ENCODE results near the gene SPAG4.

The SPAG4 gene

GRCh38 chr20:35643045-35643444 lies 27.4 kb downstream of the SPAG4 start:
- H3K9ac ChIP-seq (ENCODE audit: low read depth, low read length, poor library complexity) = no peak overlapping the region

GRCh38 chr20:35644806-35645205 lies 29.2 kb downstream of the SPAG4 start:
- H2BK12ac ChIP-seq (ENCODE audit: low read length) = no peak overlapping the region
- no peak overlapping the region for H4K8ac ChIP-seq (ENCODE audit: low read depth, low read length)
- peaks cover 0 to 2% of the 10 kb centered on the region in 2 donors for H3K4me1 ChIP-seq (ENCODE audit: control insufficient read depth in 2 of 2, insufficient read depth in 1 of 2, low read depth in 1 of 2, low read length in 2 of 2)
- no peak overlapping the region for H2BK120ac ChIP-seq (ENCODE audit: low read depth, low read length)
- H3K36me3 ChIP-seq (replicated peaks in 1 of 2; ENCODE audit: control insufficient read depth in 2 of 2, insufficient read depth in 2 of 2, low read length in 2 of 2) = peaks cover 0 to 48% of the 10 kb centered on the region in 2 donors
- no peak for DNase-seq (ENCODE audit: low spot score)
- H3K23ac ChIP-seq (ENCODE audit: low read depth, low read length, poor library complexity) = no peak overlapping the region
- WGBS, 2 donors (ENCODE audit: extremely low coverage in 2 of 2, insufficient read length in 2 of 2, insufficient replicate concordance in 1 of 2) = no CpG with 5 or more reads among the region's 2 CpGs
- no peak overlapping the region for H2AK5ac ChIP-seq (ENCODE audit: low read depth, low read length)
- no peak overlapping the region for H3K27ac ChIP-seq (replicated peaks; ENCODE audit: low read length)
- H3K9me3 ChIP-seq (replicated peaks in 1 of 2; ENCODE audit: control insufficient read depth in 2 of 2, insufficient read depth in 1 of 2, low read depth in 1 of 2, low read length in 2 of 2) = no peaks in the 10 kb centered on the region
- H3K18ac ChIP-seq (ENCODE audit: low read length) = no peak overlapping the region
- H2AFZ ChIP-seq (ENCODE audit: low read length) = no peak overlapping the region
- no peak overlapping the region for H3K14ac ChIP-seq (ENCODE audit: low read length)
- peaks cover 3% of the 10 kb centered on the region for H3K79me1 ChIP-seq (ENCODE audit: low read depth, low read length)
- H2BK15ac ChIP-seq (ENCODE audit: low read length) = no peak overlapping the region
- no peak overlapping the region for H3K4me3 ChIP-seq (ENCODE audit: low read length in 2 of 2)
- H3K4ac ChIP-seq (ENCODE audit: low read length) = no peak overlapping the region
- H4K91ac ChIP-seq (ENCODE audit: low read depth, low read length, poor library complexity) = no peak overlapping the region
- H2BK5ac ChIP-seq (ENCODE audit: low read length) = no peak overlapping the region
- no peaks in the 10 kb centered on the region for H3K27me3 ChIP-seq (ENCODE audit: control insufficient read depth in 3 of 3, insufficient read depth in 3 of 3, low read depth in 1 of 3, low read length in 3 of 3)
- no peak overlapping the region for H3K9ac ChIP-seq (ENCODE audit: low read depth, low read length, poor library complexity)
- no peak overlapping the region for H3K4me2 ChIP-seq (ENCODE audit: insufficient read depth, low read length, poor library complexity, severe bottlenecking)

More at GRCh38 chr20:35643045-35643444, 27.4 kb downstream of the SPAG4 start:
- no CpG with 5 or more reads among the region's 7 CpGs for WGBS, 2 donors (ENCODE audit: extremely low coverage in 2 of 2, insufficient read length in 2 of 2, insufficient replicate concordance in 1 of 2)
- no peak overlapping the region for H3K27ac ChIP-seq (replicated peaks; ENCODE audit: low read length)
- H3K18ac ChIP-seq (ENCODE audit: low read length) = no peak overlapping the region
- no peak overlapping the region for H2AFZ ChIP-seq (ENCODE audit: low read length)
- no peak overlapping the region for H3K23ac ChIP-seq (ENCODE audit: low read depth, low read length, poor library complexity)
- H2BK120ac ChIP-seq (ENCODE audit: low read depth, low read length) = no peak overlapping the region
- peaks cover 0 to 2% of the 10 kb centered on the region in 2 donors for H3K4me1 ChIP-seq (ENCODE audit: control insufficient read depth in 2 of 2, insufficient read depth in 1 of 2, low read depth in 1 of 2, low read length in 2 of 2)
- H3K4me2 ChIP-seq (ENCODE audit: insufficient read depth, low read length, poor library complexity, severe bottlenecking) = no peak overlapping the region
- H4K8ac ChIP-seq (ENCODE audit: low read depth, low read length) = no peak overlapping the region
- no peak overlapping the region for H3K4ac ChIP-seq (ENCODE audit: low read length)
- DNase-seq (ENCODE audit: low spot score) = no peak
- no peak overlapping the region for H3K4me3 ChIP-seq (ENCODE audit: low read length in 2 of 2)
- peaks cover 3% of the 10 kb centered on the region for H3K79me1 ChIP-seq (ENCODE audit: low read depth, low read length)
- H3K14ac ChIP-seq (ENCODE audit: low read length) = no peak overlapping the region
- no peaks in the 10 kb centered on the region for H3K27me3 ChIP-seq (ENCODE audit: control insufficient read depth in 3 of 3, insufficient read depth in 3 of 3, low read depth in 1 of 3, low read length in 3 of 3)
- no peak overlapping the region for H4K91ac ChIP-seq (ENCODE audit: low read depth, low read length, poor library complexity)
- H2AK5ac ChIP-seq (ENCODE audit: low read depth, low read length) = no peak overlapping the region
- H3K36me3 ChIP-seq (replicated peaks in 1 of 2; ENCODE audit: control insufficient read depth in 2 of 2, insufficient read depth in 2 of 2, low read length in 2 of 2) = peaks cover 0 to 31% of the 10 kb centered on the region in 2 donors
- no peak overlapping the region for H2BK15ac ChIP-seq (ENCODE audit: low read length)
- H2BK12ac ChIP-seq (ENCODE audit: low read length) = no peak overlapping the region
- H2BK5ac ChIP-seq (ENCODE audit: low read length) = no peak overlapping the region
- H3K9me3 ChIP-seq (replicated peaks in 1 of 2; ENCODE audit: control insufficient read depth in 2 of 2, insufficient read depth in 1 of 2, low read depth in 1 of 2, low read length in 2 of 2) = no peaks in the 10 kb centered on the region

GRCh38 chr20:35648836-35649235 lies 33.2 kb downstream of the SPAG4 start:
- H2BK15ac ChIP-seq (ENCODE audit: low read length) = no peak overlapping the region
- peaks cover 7% of the 10 kb centered on the region for H3K79me1 ChIP-seq (ENCODE audit: low read depth, low read length)
- H3K4me2 ChIP-seq (ENCODE audit: insufficient read depth, low read length, poor library complexity, severe bottlenecking) = no peak overlapping the region
- no peaks in the 10 kb centered on the region for H3K4me1 ChIP-seq (ENCODE audit: control insufficient read depth in 2 of 2, insufficient read depth in 1 of 2, low read depth in 1 of 2, low read length in 2 of 2)
- no peak overlapping the region for H2BK12ac ChIP-seq (ENCODE audit: low read length)
- H3K4me3 ChIP-seq (ENCODE audit: low read length in 2 of 2) = no peak overlapping the region
- H2AK5ac ChIP-seq (ENCODE audit: low read depth, low read length) = no peak overlapping the region
- H3K9me3 ChIP-seq (replicated peaks in 1 of 2; ENCODE audit: control insufficient read depth in 2 of 2, insufficient read depth in 1 of 2, low read depth in 1 of 2, low read length in 2 of 2) = no peaks in the 10 kb centered on the region
- H3K27me3 ChIP-seq (ENCODE audit: control insufficient read depth in 3 of 3, insufficient read depth in 3 of 3, low read depth in 1 of 3, low read length in 3 of 3) = no peaks in the 10 kb centered on the region
- no peak overlapping the region for H2BK5ac ChIP-seq (ENCODE audit: low read length)
- H4K91ac ChIP-seq (ENCODE audit: low read depth, low read length, poor library complexity) = no peak overlapping the region
- H3K14ac ChIP-seq (ENCODE audit: low read length) = no peak overlapping the region
- H3K9ac ChIP-seq (ENCODE audit: low read depth, low read length, poor library complexity) = no peak overlapping the region
- H2BK120ac ChIP-seq (ENCODE audit: low read depth, low read length) = no peak overlapping the region
- DNase-seq (ENCODE audit: low spot score) = no peak
- no peak overlapping the region for H4K8ac ChIP-seq (ENCODE audit: low read depth, low read length)
- no peak overlapping the region for H3K23ac ChIP-seq (ENCODE audit: low read depth, low read length, poor library complexity)
- H3K27ac ChIP-seq (replicated peaks; ENCODE audit: low read length) = no peak overlapping the region
- H3K4ac ChIP-seq (ENCODE audit: low read length) = no peak overlapping the region
- no peak overlapping the region for H2AFZ ChIP-seq (ENCODE audit: low read length)
- H3K18ac ChIP-seq (ENCODE audit: low read length) = no peak overlapping the region
- peaks cover 7 to 82% of the 10 kb centered on the region in 2 donors for H3K36me3 ChIP-seq (replicated peaks in 1 of 2; ENCODE audit: control insufficient read depth in 2 of 2, insufficient read depth in 2 of 2, low read length in 2 of 2)

- Histone ChIP-seq H2BK120ac (ENCODE audit: low read depth, low read length) (no peak overlapping the region), H2AK5ac (ENCODE audit: low read depth, low read length) (no peak overlapping the region), H4K91ac (ENCODE audit: low read depth, low read length, poor library complexity) (no peak overlapping the region), H3K14ac (ENCODE audit: low read length) (no peak overlapping the region), H3K4me2 (ENCODE audit: insufficient read depth, low read length, poor library complexity, severe bottlenecking) (no peak overlapping the region), H3K27ac (replicated peaks; ENCODE audit: low read length) (no peak overlapping the region), H3K18ac (ENCODE audit: low read length) (no peak overlapping the region), H3K79me1 (ENCODE audit: low read depth, low read length) (peaks cover 12% of the 10 kb centered on the region), H3K23ac (ENCODE audit: low read depth, low read length, poor library complexity) (no peak overlapping the region), H3K4ac (ENCODE audit: low read length) (no peak overlapping the region), H2BK15ac (ENCODE audit: low read length) (no peak overlapping the region), H4K8ac (ENCODE audit: low read depth, low read length) (no peak overlapping the region), H2AFZ (ENCODE audit: low read length) (no peak overlapping the region), H3K9ac (ENCODE audit: low read depth, low read length, poor library complexity) (no peak overlapping the region), H3K36me3 (replicated peaks in 1 of 2; ENCODE audit: control insufficient read depth in 2 of 2, insufficient read depth in 2 of 2, low read length in 2 of 2) (peaks cover 21 to 89% of the 10 kb centered on the region in 2 donors), H3K27me3 (ENCODE audit: control insufficient read depth in 3 of 3, insufficient read depth in 3 of 3, low read depth in 1 of 3, low read length in 3 of 3) (no peaks in the 10 kb centered on the region), H2BK5ac (ENCODE audit: low read length) (no peak overlapping the region), H2BK12ac (ENCODE audit: low read length) (no peak overlapping the region), H3K4me3 (ENCODE audit: low read length in 2 of 2) (no peak overlapping the region), H3K4me1 (ENCODE audit: control insufficient read depth in 2 of 2, insufficient read depth in 1 of 2, low read depth in 1 of 2, low read length in 2 of 2) (no peaks in the 10 kb centered on the region), H3K9me3 (replicated peaks in 1 of 2; ENCODE audit: control insufficient read depth in 2 of 2, insufficient read depth in 1 of 2, low read depth in 1 of 2, low read length in 2 of 2) (peaks cover 0 to 8% of the 10 kb centered on the region in 2 donors)
- WGBS, 2 donors (ENCODE audit: extremely low coverage in 2 of 2, insufficient read length in 2 of 2, insufficient replicate concordance in 1 of 2) = no CpG with 5 or more reads among the region's 3 CpGs
- DNase-seq (ENCODE audit: low spot score) = no peak
Observed at GRCh38 chr20:35650632-35651031, 35.0 kb downstream of the SPAG4 start.

Measured in neuronal stem cell (in vitro differentiated cells).